SU-DHL-6 (cell line): ENCODE measurements around the gene ZNF26.

ENCODE experiments used
- H2AFZ ChIP-seq: fragments of 200-600 bp; sonication (generic); 2 replicates; pipeline ENCODE4 v1.6.1; 2014; ENCODE audit warnings: low read depth, mild to moderate bottlenecking, moderate library complexity, mixed read lengths, antibody characterized with exemption, low read length; ENCODE audit not compliant: severe bottlenecking
- H3F3A ChIP-seq: fragments of 200-600 bp; shearing (Covaris generic); 2 replicates; pipeline ENCODE4 v1.6.0; 2016; ENCODE audit warnings: antibody characterized with exemption, mild to moderate bottlenecking; ENCODE audit not compliant: insufficient read depth
- H3K27ac ChIP-seq: fragments of 200-600 bp; sonication (generic); 2 replicates; pipeline ENCODE4 v1.5.1; 2016; ENCODE audit warnings: low read depth, mild to moderate bottlenecking, low read length, moderate library complexity, mixed read lengths
- H3K27me3 ChIP-seq: fragments of 200-600 bp; sonication (generic), shearing (Covaris generic); 2 replicates; pipeline ENCODE4 v1.6.0; 2014; ENCODE audit warnings: mild to moderate bottlenecking, low read length
- H3K36me3 ChIP-seq: fragments of 200-600 bp; sonication (generic); 2 replicates; pipeline ENCODE4 v1.6.1; 2014; ENCODE audit warnings: mild to moderate bottlenecking, low read length, mixed read lengths
- H3K4me2 ChIP-seq: fragments of 300-600, 200-600 bp; shearing (Covaris generic), sonication (generic); 2 replicates; pipeline ENCODE4 v1.6.0; 2014; ENCODE audit warnings: low read length, low read depth, mild to moderate bottlenecking; ENCODE audit not compliant: poor library complexity, severe bottlenecking
- H3K4me3 ChIP-seq: fragments of 200-600 bp; sonication (generic); 2 replicates; pipeline ENCODE4 v1.5.1; 2014; ENCODE audit warnings: antibody characterized with exemption, low read length, mild to moderate bottlenecking, mixed read lengths; ENCODE audit not compliant: insufficient read depth, poor library complexity, severe bottlenecking
- H3K79me2 ChIP-seq: fragments of 200-600 bp; sonication (generic); 2 replicates; pipeline ENCODE4 v1.6.1; 2014; ENCODE audit warnings: mild to moderate bottlenecking, low read length, moderate library complexity; ENCODE audit not compliant: insufficient read depth
- H3K9ac ChIP-seq: fragments of 200-600 bp; sonication (generic); 2 replicates; pipeline ENCODE4 v1.7.0; 2014; ENCODE audit warnings: mild to moderate bottlenecking, low read length
- H3K9me2 ChIP-seq: fragments of 200-600 bp; sonication (generic); replicated peaks from 2 replicates; pipeline ENCODE4 v1.6.1; 2014; ENCODE audit warnings: low read length; ENCODE audit not compliant: insufficient read depth
- H3K9me3 ChIP-seq: fragments of 200-600 bp; sonication (generic); 2 replicates; pipeline ENCODE4 v1.6.1; 2014; ENCODE audit warnings: low read length, mixed read lengths; ENCODE audit not compliant: insufficient read depth
- H4K20me1 ChIP-seq: fragments of 200-600 bp; sonication (generic); 2 replicates; pipeline ENCODE4 v1.6.1; 2014; ENCODE audit warnings: low read depth, mild to moderate bottlenecking, antibody characterized with exemption, low read length, moderate library complexity, mixed read lengths
- EZH2phosphoT487 ChIP-seq: fragments of 200-600 bp; sonication (generic), shearing (Covaris generic); conservative IDR thresholded peaks from 2 replicates; pipeline ENCODE4 v1.6.1; 2018; ENCODE audit warnings: mild to moderate bottlenecking, antibody characterized with exemption, low read length, moderate library complexity, mixed read lengths
- TF ChIP-seq, protein P1 (sequence below): fragments of 200-600 bp; sonication (generic); IDR thresholded peaks from one replicate; pipeline ENCODE4 v1.5.1; 2017; ENCODE audit warnings: antibody characterized with exemption, mild to moderate bottlenecking, low read length, moderate library complexity; ENCODE audit not compliant: insufficient read depth, poor library complexity, severe bottlenecking

ZNF26 gene

DNA sequence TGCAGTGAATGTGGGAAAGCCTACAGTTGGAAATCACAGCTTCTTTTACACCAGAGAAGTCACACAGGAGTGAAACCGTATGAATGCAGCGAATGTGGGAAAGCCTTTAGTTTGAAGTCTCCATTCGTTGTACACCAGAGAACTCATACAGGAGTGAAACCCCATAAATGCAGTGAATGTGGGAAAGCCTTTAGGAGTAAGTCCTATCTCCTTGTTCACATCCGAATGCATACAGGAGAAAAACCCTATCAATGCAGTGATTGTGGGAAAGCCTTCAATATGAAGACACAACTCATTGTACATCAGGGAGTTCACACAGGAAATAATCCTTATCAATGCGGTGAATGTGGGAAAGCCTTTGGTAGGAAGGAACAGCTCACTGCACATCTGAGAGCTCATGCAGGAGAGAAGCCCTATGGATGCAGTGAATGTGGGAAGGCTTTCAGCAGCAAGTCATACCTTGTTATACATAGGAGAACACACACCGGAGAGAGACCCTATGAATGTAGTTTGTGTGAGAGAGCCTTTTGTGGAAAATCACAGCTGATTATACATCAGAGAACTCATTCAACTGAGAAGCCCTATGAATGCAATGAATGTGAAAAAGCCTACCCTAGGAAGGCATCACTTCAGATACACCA is 24.6 kb downstream of the ZNF26 start:
- Histone ChIP-seq H3K9me2 (no peaks in the 10 kb centered on the region), H3K36me3 (peaks cover 60% of the 10 kb centered on the region), H3K4me3 (no peak overlapping the region), H3K9me3 (peaks cover 31% of the 10 kb centered on the region), H3F3A (no peaks in the 10 kb centered on the region), H3K27me3 (no peaks in the 10 kb centered on the region), H3K4me2 (no peak overlapping the region), H3K27ac (no peak overlapping the region), H4K20me1 (no peaks in the 10 kb centered on the region), H2AFZ (no peak overlapping the region), H3K9ac (no peak overlapping the region), H3K79me2 (peaks cover under 1% of the 10 kb centered on the region; the same call in 1 of the 2 replicates)
- TF ChIP-seq, protein P1, sequence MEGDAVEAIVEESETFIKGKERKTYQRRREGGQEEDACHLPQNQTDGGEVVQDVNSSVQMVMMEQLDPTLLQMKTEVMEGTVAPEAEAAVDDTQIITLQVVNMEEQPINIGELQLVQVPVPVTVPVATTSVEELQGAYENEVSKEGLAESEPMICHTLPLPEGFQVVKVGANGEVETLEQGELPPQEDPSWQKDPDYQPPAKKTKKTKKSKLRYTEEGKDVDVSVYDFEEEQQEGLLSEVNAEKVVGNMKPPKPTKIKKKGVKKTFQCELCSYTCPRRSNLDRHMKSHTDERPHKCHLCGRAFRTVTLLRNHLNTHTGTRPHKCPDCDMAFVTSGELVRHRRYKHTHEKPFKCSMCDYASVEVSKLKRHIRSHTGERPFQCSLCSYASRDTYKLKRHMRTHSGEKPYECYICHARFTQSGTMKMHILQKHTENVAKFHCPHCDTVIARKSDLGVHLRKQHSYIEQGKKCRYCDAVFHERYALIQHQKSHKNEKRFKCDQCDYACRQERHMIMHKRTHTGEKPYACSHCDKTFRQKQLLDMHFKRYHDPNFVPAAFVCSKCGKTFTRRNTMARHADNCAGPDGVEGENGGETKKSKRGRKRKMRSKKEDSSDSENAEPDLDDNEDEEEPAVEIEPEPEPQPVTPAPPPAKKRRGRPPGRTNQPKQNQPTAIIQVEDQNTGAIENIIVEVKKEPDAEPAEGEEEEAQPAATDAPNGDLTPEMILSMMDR, result no peak
- no peak for TF ChIP-seq EZH2phosphoT487

DNA sequence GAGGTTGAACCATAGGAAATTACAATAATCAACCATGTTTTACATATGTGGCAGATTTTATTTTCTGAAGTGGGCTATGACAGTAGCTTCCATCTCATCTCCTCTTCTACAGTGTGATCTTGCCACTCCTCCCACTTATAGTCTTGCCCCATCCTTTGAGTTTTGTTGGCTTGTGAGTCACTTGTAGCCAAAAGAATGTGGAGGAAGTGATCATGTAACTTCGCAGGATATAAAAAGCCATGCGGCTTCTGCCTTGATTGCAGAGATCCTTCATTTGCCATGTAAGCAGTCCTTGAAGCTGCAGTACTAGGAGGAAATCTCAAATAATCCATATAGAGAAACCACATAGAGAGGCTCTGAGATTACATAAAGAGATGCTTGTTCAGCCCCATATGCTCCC is 37.4 kb downstream of the ZNF26 start:
- Histone ChIP-seq H3K9me2 (no peaks in the 10 kb centered on the region), H3F3A (no peaks in the 10 kb centered on the region), H3K4me2 (no peak overlapping the region), H3K9ac (no peak overlapping the region), H3K9me3 (peaks cover 12% of the 10 kb centered on the region; the same call in 1 of the 2 replicates), H3K27me3 (no peaks in the 10 kb centered on the region), H3K27ac (no peak overlapping the region), H3K79me2 (no peaks in the 10 kb centered on the region), H3K4me3 (no peak overlapping the region), H3K36me3 (no peaks in the 10 kb centered on the region), H2AFZ (no peak overlapping the region), H4K20me1 (no peaks in the 10 kb centered on the region)
- no peak for TF ChIP-seq EZH2phosphoT487
- TF ChIP-seq, protein P1, result no peak

DNA sequence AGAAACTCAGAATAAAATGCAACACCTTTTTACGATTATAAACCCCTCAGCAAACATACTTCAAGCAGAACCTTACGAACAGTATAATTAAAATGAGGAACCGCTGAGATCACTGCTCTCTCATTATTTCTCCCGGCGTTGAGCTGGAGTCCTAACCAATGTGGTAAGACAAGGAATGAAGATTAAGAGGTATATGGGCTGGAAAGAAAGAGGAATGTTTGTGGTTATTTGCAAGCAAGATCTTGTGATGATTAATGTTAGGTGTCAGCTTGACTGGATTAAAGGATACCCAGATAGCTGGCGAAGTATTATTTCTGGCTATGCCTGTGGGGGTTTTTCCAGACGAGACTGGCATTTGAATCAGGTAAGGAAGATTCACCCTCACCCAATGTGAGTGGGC is 40.8 kb downstream of the ZNF26 start:
- no peak for TF ChIP-seq EZH2phosphoT487
- TF ChIP-seq, protein P1, result no peak
- Histone ChIP-seq H2AFZ (no peak overlapping the region), H3K36me3 (no peaks in the 10 kb centered on the region), H3K79me2 (no peaks in the 10 kb centered on the region), H3K27me3 (no peaks in the 10 kb centered on the region), H3K4me2 (no peak overlapping the region), H3F3A (no peaks in the 10 kb centered on the region), H3K4me3 (no peak overlapping the region), H3K9me3 (peaks cover 23% of the 10 kb centered on the region; the same call in 1 of the 2 replicates), H3K9me2 (no peaks in the 10 kb centered on the region), H3K27ac (no peak overlapping the region), H4K20me1 (no peaks in the 10 kb centered on the region), H3K9ac (no peak overlapping the region)
